ENCODE data around the gene FAM20C.
A peak's percentile ranks its signal among the peaks of the same experiment; 100 is the strongest.

Gene FAM20C

GRCh38 chr7:219581-220150 is 27.3 kb downstream of the FAM20C start:
- Mint-ChIP-seq H3K4me1 (peaks cover 36% of the 10 kb centered on the region), H3K27me3 (ENCODE audit: low read depth, poor library complexity) (peaks cover 4% of the 10 kb centered on the region), H3K36me3 (ENCODE audit: low read depth) (no peaks in the 10 kb centered on the region), H3K27ac (no peak overlapping the region), H3K4me3 (no peak overlapping the region), H3K9me3 (no peaks in the 10 kb centered on the region)
- DNase-seq: no peak
- TF ChIP-seq CTCF (IDR thresholded peaks at IDR 0.05): no peak

- peak; percentile 54 for DNase-seq
- H3K4me3 Mint-ChIP-seq: no peak overlapping the region
- peaks cover 36% of the 10 kb centered on the region for H3K4me1 Mint-ChIP-seq
- H3K36me3 Mint-ChIP-seq (ENCODE audit: low read depth): no peaks in the 10 kb centered on the region
- peaks cover 4% of the 10 kb centered on the region for H3K27me3 Mint-ChIP-seq (ENCODE audit: low read depth, poor library complexity)
- H3K9me3 Mint-ChIP-seq: no peaks in the 10 kb centered on the region
- TF ChIP-seq CTCF (IDR thresholded peaks at IDR 0.05): peak; percentile 7
- no peak overlapping the region for H3K27ac Mint-ChIP-seq
These were observed 27.9 kb downstream of the FAM20C start for GRCh38 chr7:220151-220841.

GRCh38 chr7:221978-222715 is 29.8 kb downstream of the FAM20C start:
- Mint-ChIP-seq H3K36me3 (ENCODE audit: low read depth) (no peaks in the 10 kb centered on the region), H3K27ac (peak overlapping the region; percentile 69), H3K9me3 (no peaks in the 10 kb centered on the region), H3K27me3 (ENCODE audit: low read depth, poor library complexity) (peaks cover 4% of the 10 kb centered on the region), H3K4me3 (peak overlapping the region; percentile 61), H3K4me1 (peaks cover 34% of the 10 kb centered on the region)
- DNase-seq: no peak
- TF ChIP-seq CTCF (IDR thresholded peaks at IDR 0.05): no peak

GRCh38 chr7:222716-223041 is 30.3 kb downstream of the FAM20C start:
- no peak overlapping the region for H3K27ac Mint-ChIP-seq

GRCh38 chr7:223118-223800 is 30.9 kb downstream of the FAM20C start:
- H3K36me3 Mint-ChIP-seq (ENCODE audit: low read depth): no peaks in the 10 kb centered on the region
- H3K4me3 Mint-ChIP-seq: no peak overlapping the region
- DNase-seq: no peak
- peaks cover 4% of the 10 kb centered on the region for H3K27me3 Mint-ChIP-seq (ENCODE audit: low read depth, poor library complexity)
- TF ChIP-seq CTCF (IDR thresholded peaks at IDR 0.05): no peak
- peak overlapping the region; percentile 66 for H3K27ac Mint-ChIP-seq
- H3K9me3 Mint-ChIP-seq: no peaks in the 10 kb centered on the region
- H3K4me1 Mint-ChIP-seq: peaks cover 39% of the 10 kb centered on the region

More at GRCh38 chr7:222716-223041, 30.3 kb downstream of the FAM20C start:
- TF ChIP-seq CTCF (IDR thresholded peaks at IDR 0.05): no peak
- peaks cover 4% of the 10 kb centered on the region for H3K27me3 Mint-ChIP-seq (ENCODE audit: low read depth, poor library complexity)
- peak overlapping the region; percentile 61 for H3K4me3 Mint-ChIP-seq
- H3K9me3 Mint-ChIP-seq: no peaks in the 10 kb centered on the region
- H3K4me1 Mint-ChIP-seq: peaks cover 36% of the 10 kb centered on the region
- DNase-seq: no peak
- H3K36me3 Mint-ChIP-seq (ENCODE audit: low read depth): no peaks in the 10 kb centered on the region

Data from nephron progenitor cell (in vitro differentiated cells).